Endothelial cell of umbilical vein (primary cell): ENCODE data around the gene OSBPL10.

Source experiments
- EZH2 ChIP-seq: IDR thresholded peaks from 2 replicates; pipeline ENCODE4 v1.6.1; 2012; ENCODE audit warnings: borderline replicate concordance, low read depth, mild to moderate bottlenecking, moderate library complexity, low read length, inconsistent platforms; ENCODE audit not compliant: severe bottlenecking
- GATA2 ChIP-seq: IDR thresholded peaks from 2 replicates; pipeline ENCODE4 v1.7.0; 2011; ENCODE audit warnings: low read depth, mild to moderate bottlenecking, moderate library complexity, mixed read lengths, low read length; ENCODE audit not compliant: insufficient read length, insufficient read depth
- JUN ChIP-seq: IDR thresholded peaks from 2 replicates; pipeline ENCODE4 v1.6.1; 2011; ENCODE audit warnings: borderline replicate concordance, low read depth; ENCODE audit not compliant: insufficient read length, insufficient read depth
- MYC ChIP-seq: IDR thresholded peaks from one replicate; pipeline ENCODE4 v1.6.1; 2011; ENCODE audit warnings: mild to moderate bottlenecking, low read depth, low read length
- POLR2A ChIP-seq: IDR thresholded peaks from 2 replicates; pipeline ENCODE4 v1.6.1; 2012; ENCODE audit warnings: low read depth, mild to moderate bottlenecking, control low read depth, low read length
- POLR2AphosphoS5 ChIP-seq: IDR thresholded peaks from 2 replicates; pipeline ENCODE4 v1.6.1; 2012; ENCODE audit warnings: low read depth, mild to moderate bottlenecking, control low read depth, low read length, moderate library complexity; ENCODE audit not compliant: insufficient read depth
- TF ChIP-seq, protein P1 (sequence below), 2 donors: IDR thresholded peaks; 1 replicate in 1 of 2; 2 replicates in 1 of 2; pipeline ENCODE4 v1.5.1; 2011; ENCODE audit warnings: low read length in 2 of 2, mild to moderate bottlenecking in 2 of 2, moderate library complexity in 2 of 2, control low read depth in 1 of 2, inconsistent platforms in 1 of 2, low read depth in 1 of 2; ENCODE audit not compliant: insufficient read depth in 1 of 2; ENCODE audit errors: extremely low read depth in 1 of 2
- TF ChIP-seq, protein P2 (sequence below): IDR thresholded peaks from 2 replicates; pipeline ENCODE4 v1.6.1; 2011; ENCODE audit not compliant: insufficient read depth, insufficient read length

DNA sequence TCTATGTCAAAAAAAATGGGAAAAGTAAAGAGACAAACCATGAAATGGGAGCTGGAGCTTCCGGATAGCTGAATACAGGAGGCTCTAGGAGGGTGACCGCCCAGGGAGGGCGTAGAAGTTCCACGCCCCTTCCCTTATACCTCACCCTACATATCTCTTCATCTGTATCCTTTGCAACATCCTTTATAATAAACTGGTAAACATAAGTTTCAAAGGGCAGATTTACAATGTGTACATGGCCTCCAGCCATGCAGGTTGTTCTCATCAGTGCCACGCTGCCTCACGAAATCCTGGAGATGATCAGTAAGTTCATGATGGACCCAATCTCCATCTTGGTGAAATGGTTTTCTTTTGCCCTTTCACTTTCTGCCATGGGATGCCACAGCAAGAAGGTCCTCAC lies 121.8 kb downstream of the OSBPL10 start:
- TF ChIP-seq, protein P1, sequence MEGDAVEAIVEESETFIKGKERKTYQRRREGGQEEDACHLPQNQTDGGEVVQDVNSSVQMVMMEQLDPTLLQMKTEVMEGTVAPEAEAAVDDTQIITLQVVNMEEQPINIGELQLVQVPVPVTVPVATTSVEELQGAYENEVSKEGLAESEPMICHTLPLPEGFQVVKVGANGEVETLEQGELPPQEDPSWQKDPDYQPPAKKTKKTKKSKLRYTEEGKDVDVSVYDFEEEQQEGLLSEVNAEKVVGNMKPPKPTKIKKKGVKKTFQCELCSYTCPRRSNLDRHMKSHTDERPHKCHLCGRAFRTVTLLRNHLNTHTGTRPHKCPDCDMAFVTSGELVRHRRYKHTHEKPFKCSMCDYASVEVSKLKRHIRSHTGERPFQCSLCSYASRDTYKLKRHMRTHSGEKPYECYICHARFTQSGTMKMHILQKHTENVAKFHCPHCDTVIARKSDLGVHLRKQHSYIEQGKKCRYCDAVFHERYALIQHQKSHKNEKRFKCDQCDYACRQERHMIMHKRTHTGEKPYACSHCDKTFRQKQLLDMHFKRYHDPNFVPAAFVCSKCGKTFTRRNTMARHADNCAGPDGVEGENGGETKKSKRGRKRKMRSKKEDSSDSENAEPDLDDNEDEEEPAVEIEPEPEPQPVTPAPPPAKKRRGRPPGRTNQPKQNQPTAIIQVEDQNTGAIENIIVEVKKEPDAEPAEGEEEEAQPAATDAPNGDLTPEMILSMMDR (IDR thresholded peaks at IDR 0.05; ENCODE audit: extremely low read depth in 1 of 2, insufficient read depth in 1 of 2, low read depth in 1 of 2, low read length in 2 of 2), result no peak
- TF ChIP-seq MYC (no peak), JUN (no peak), POLR2AphosphoS5 (no peak), POLR2A (no peak), EZH2 (no peak), GATA2 (no peak)
- TF ChIP-seq, protein P2, sequence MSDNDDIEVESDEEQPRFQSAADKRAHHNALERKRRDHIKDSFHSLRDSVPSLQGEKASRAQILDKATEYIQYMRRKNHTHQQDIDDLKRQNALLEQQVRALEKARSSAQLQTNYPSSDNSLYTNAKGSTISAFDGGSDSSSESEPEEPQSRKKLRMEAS, result no peak
